ENCODE results near the gene GFPT1.

DNA sequence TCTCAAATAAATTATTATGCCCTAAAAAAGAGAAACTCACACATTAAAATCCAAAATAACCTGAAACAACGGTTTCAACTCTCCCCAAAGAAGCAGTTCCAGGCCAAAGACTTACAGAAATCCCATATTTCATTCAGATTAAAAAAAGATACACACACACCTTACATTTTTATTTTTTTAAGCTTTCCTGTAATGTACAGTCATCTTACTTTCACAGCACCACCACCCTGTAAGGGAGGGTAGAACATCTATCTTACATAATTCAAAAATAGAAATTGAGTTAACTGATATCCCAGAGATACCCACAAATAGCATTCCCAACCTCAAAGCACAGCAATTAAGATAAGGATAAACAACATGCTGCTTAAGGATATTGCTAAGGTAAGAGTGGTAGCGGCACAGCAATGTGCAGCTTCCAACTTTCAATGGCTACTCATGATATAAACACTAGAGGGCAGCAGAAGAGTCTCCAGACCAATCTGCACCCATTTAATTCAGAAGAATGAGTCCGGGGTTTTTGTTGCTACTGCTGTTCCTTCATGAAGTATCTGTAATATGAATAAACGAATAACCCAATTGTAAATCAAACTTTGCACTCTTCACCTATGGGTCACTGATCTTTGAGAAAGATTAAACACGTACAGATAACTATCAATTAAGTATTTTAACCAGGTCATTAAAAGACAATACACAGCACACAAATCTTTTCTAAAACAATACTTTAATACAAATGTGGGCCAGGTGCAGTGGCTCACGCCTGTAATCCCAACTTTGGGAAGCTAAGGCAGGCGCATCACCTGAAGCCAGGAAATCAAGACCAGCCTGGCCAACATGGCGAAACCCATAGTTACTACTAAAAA, 11.3 kb downstream of the GFPT1 start:
- TF ChIP-seq, protein P1, sequence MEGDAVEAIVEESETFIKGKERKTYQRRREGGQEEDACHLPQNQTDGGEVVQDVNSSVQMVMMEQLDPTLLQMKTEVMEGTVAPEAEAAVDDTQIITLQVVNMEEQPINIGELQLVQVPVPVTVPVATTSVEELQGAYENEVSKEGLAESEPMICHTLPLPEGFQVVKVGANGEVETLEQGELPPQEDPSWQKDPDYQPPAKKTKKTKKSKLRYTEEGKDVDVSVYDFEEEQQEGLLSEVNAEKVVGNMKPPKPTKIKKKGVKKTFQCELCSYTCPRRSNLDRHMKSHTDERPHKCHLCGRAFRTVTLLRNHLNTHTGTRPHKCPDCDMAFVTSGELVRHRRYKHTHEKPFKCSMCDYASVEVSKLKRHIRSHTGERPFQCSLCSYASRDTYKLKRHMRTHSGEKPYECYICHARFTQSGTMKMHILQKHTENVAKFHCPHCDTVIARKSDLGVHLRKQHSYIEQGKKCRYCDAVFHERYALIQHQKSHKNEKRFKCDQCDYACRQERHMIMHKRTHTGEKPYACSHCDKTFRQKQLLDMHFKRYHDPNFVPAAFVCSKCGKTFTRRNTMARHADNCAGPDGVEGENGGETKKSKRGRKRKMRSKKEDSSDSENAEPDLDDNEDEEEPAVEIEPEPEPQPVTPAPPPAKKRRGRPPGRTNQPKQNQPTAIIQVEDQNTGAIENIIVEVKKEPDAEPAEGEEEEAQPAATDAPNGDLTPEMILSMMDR (IDR thresholded peaks at IDR 0.05): peak in 4 of 6 experiments; percentile 8 to 51 (median 42)
- TF ChIP-seq POLR2A (IDR thresholded peaks at IDR 0.05): no peak
